Hepatocyte (in vitro differentiated cells): ENCODE results near the gene BTBD19.

Experiments used
- CTCF ChIP-seq: fragments of 200-600 bp; sonication (generic); IDR thresholded peaks from 2 replicates; pipeline ENCODE4 v1.5.1; 2016; ENCODE audit warnings: antibody characterized with exemption, mild to moderate bottlenecking; ENCODE audit not compliant: poor library complexity
- EZH2 ChIP-seq: fragments of 200-600 bp; sonication (generic); IDR thresholded peaks from 2 replicates; pipeline ENCODE4 v1.6.1; 2016; ENCODE audit warnings: antibody characterized with exemption, mild to moderate bottlenecking, borderline replicate concordance
- EZH2phosphoT487 ChIP-seq: fragments of 200-600 bp; sonication (generic); IDR thresholded peaks from one replicate; pipeline ENCODE4 v1.6.1; 2018; ENCODE audit warnings: antibody characterized with exemption, mild to moderate bottlenecking, low read depth, moderate library complexity; ENCODE audit not compliant: unreplicated experiment, severe bottlenecking

- TF ChIP-seq CTCF (no peak), EZH2 (no peak), EZH2phosphoT487 (no peak)
Observed at GRCh38 chr1:44775078-44775929, 33.0 kb upstream of the BTBD19 start, which contains the start of gene RPS8.
